GM18511 (cell line): ENCODE results near the gene AGAP1.

Source experiments
- ATAC-seq: cut with Tn5 transposase; IDR thresholded peaks from one replicate; pipeline ENCODE4 v1.9.1; 2021; ENCODE audit warnings: mild to moderate bottlenecking, moderate library complexity; ENCODE audit not compliant: unreplicated experiment

AGAP1 gene

GRCh38 chr2:235530735-235531134 is 36.9 kb downstream of the AGAP1 start:
- no peak for ATAC-seq

DNA sequence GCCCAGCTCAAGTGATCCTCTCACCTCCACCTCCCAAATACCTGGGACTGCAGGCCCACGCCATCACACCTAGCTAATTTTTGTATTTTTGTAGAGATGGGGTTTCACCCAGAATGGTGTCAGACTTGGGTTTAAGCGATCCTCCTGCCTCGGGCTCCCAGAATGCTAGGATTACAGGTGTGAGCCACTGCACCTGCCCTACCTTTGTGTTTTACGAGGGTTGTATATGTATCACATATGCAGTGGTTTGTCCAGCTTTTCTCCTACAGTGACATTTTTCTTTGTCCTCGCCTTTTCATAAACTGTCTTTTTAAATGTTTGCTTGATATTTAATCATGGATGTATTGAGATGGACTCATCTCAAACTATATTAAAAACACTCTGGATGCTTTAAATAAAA is 38.5 kb downstream of the AGAP1 start:
- ATAC-seq = no peak

GRCh38 chr2:235533198-235533597 is 39.4 kb downstream of the AGAP1 start:
- ATAC-seq = no peak

- ATAC-seq = no peak
Measured at GRCh38 chr2:235533616-235534385, 40.0 kb downstream of the AGAP1 start.

GRCh38 chr2:235534678-235535422 is 41.0 kb downstream of the AGAP1 start:
- ATAC-seq = no peak

- no peak for ATAC-seq
Measured at GRCh38 chr2:235535423-235536130, 41.7 kb downstream of the AGAP1 start.

GRCh38 chr2:235536711-235537110 is 42.9 kb downstream of the AGAP1 start:
- ATAC-seq = no peak

DNA sequence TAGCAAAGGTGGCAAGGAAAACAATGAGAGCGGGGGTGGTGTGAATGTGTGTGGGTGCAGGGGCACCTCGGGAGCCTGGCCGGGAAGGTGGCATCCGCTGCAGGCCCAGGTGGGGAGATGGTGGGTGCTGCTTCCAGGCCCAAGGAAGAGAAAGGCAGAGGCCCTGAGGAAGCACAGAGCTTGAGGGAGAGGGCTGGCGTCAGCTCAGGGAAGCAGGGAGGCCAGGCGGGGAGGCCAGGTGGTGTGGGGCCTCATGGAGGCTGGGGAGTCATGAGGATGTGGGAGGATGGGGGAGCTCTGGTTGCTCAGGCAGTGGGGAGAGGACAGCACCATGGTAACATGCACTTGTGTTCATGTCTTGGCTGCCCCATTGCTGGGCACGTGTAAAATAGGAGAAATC is 43.3 kb downstream of the AGAP1 start:
- ATAC-seq = no peak

GRCh38 chr2:235537587-235537986 is 43.7 kb downstream of the AGAP1 start:
- ATAC-seq = no peak

- no peak for ATAC-seq
Measured at GRCh38 chr2:235538144-235538639, 44.3 kb downstream of the AGAP1 start.

DNA sequence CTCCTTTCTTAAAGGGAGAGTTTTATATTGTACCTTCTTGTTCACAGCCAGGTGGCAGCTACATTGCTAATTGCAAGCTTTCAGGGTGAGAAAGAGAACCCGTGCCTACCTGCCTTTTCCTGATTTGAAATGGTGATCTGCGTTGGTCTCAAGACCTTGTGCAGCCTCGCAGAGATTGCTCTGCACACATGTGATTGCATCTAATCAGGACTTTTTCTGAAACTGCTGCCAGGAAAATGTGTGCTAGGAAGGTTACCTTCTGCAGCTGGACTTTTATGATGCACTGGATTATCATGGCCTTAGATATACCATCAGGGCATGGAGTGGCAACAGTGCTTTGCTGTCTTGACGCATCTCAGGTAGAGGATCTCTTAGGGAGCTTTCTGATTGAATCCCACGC is 45.1 kb downstream of the AGAP1 start:
- no peak for ATAC-seq

- ATAC-seq = no peak
Measured at GRCh38 chr2:235539773-235540172, 45.9 kb downstream of the AGAP1 start.

DNA sequence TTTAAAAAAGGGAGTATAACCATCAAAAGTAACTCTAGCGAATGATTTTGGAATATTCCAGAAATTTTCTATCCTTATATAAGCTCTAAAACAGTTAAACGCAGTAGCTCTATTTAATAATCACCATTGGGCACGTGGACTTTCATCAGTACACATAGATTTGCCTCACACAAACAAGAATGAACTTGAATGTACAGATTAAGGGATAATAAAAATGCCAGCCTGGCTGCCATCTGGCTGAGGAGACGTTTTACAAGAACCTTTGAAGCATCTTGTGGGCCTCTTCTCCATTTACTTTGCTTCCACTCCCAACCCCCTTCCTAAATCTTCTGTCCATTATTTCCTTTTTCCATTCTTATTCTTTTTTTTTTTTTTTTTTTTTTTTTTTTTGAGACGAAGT is 47.2 kb downstream of the AGAP1 start:
- ATAC-seq = no peak

DNA sequence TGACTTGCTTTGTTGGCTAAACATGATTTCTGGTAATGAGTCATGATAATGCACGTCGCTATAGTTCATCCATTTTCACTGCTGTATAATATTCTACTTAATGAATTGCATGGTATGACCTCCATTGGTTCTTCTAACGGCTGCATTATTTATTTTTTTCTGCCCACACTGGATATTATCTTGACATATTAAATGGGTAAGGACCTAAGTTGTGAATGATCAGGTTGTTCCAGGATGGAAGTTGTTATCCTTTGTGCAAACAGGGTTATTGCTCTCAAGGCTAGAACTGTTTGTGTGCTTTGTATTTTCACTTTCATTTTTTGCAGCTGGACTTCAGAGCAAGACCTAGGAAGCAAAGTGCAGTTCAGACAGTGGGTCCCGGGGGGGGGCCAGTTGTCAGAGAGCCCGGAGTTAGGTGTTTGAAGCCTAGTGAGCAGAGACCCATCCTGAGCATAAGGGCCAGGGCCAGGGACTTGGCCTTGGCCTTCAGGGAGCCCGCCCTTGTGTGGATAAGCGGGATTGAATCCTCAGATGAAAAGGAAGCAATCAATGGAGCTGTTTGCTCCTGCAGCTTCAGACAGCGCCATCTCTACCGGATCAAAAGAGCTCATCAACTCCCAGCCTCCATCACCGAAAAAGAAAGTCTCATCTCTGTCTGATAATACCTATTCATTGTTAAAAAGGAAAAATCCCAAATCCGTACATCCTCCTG is 48.2 kb downstream of the AGAP1 start:
- no peak for ATAC-seq

- ATAC-seq = no peak
Measured at GRCh38 chr2:235542733-235543127, 48.9 kb downstream of the AGAP1 start.

GRCh38 chr2:235543128-235543750 is 49.4 kb downstream of the AGAP1 start:
- ATAC-seq = no peak

- ATAC-seq = no peak
Measured at GRCh38 chr2:235543851-235544688, 50.2 kb downstream of the AGAP1 start.

DNA sequence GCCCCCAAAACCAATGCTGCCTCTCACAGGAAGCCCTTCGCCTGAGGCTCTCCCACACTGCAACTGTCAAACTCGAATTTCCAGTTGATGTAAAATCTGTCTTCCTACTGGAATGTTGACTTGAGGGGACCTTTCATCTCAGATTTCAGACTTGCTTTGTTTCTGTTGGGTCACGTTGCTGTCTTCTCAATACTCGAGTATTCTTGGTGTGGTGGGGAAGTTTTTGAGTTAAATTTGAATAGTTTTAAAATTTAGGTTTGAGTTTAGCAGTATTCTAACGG is 50.8 kb downstream of the AGAP1 start:
- no peak for ATAC-seq

- no peak for ATAC-seq
Measured at GRCh38 chr2:235545339-235546150, 51.7 kb downstream of the AGAP1 start.
